Stimulated activated CD4-positive, alpha-beta T cell treated with anti-CD3 and anti-CD28 coated beads, Interleukin-2, amount 100 ng/mL, for 24 hours (primary cell): Measurements from ENCODE around the gene NLRP9.

Source experiments
- DNase-seq, 2 donors: peaks; one replicate each; pipeline ENCODE4 v3.0.0-alpha.2; 2020

NLRP9 gene

DNA sequence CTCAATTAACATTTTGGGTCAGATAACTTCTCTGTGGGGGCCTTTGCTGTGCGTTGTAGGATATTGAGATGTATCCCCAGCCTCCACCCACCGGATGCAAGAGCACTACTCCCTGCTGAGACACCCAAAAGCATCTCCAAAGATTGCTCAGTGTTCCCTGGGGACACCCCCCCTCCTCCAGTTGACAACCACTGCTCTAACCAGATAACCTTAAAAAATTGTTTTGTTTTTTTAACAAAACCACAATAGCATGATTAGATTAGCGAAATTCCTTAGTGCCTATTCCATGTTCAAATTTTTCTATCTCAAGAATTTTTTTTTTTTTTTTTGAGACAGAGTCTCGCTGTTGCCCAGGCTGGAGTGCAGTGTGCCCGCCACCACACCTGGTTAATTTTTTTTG, 65.8 kb downstream of the NLRP9 start:
- no peak for DNase-seq

- no peak for DNase-seq
Measured at GRCh38 chr19:55671054-55671378, 67.2 kb downstream of the NLRP9 start.

DNA sequence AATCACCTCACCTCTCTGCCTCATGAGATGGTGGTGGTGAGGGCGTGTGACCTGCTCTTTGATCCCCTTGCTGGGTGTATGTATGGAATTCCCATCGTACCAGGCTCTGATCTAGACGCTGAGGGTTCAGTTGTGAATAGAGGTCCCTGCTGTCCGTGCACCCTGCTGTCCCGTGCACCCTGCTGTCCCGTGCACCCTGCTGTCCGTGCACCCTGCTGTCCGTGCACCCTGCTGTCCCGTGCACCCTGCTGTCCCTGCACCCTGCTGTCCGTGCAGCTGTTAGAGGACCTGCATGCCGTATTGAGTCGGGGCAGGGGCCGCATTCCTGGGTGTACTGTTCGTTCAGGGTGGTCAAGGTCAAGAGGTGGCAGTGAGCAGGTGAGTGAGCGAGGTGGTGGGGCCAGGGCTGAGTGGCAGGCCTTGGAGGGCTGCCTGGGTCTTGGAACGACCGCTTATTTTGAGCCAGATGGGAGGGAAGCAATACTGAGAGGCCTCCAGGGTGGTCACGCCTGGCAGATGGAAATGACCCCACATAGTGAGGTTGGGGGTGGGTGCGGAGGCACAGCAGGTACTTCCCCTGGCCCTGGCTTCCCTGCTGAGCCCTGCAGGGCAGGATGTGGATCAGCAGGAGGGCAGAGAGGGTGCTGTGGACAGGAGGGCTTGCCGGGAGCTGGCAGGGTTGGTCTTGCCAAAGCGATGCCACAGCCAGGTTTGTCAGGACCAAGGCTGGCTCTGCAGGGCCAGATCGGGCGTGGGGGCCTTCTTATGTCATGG, 67.7 kb downstream of the NLRP9 start:
- peak in 1 of 2 donors; percentile 37 for DNase-seq

GRCh38 chr19:55669418-55670279, 68.6 kb downstream of the NLRP9 start:
- DNase-seq = no peak

DNA sequence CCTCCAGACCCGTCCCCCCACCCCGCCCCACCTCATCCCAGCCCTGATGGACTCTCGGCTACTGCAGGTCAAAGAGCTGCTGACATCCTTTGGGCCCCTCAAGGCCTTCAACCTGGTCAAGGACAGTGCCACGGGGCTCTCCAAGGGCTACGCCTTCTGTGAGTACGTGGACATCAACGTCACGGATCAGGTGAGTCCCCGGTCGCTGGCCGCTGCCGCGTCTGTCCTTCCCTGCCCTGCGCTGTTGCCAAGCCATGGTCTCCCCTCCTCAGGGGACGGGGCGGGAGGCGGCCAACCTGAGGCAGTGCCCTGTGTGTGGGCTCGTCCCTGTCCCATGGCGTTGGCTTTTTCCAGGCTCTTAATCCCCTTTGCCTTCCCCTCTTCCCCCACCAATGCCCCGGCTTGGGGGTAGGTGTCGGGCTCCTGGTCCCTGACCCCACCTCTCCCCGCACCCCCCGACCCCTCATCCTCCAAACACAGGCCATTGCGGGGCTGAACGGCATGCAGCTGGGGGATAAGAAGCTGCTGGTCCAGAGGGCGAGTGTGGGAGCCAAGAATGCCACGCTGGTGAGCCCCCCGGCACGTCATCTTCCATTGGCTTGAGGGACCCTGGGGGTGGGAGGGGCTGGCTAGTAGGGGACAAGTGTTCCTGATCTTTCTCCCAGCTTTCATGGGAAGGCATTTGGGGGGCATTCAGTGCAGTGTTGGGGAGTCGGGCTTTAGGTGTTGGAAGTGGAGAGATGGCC, 69.4 kb downstream of the NLRP9 start:
- no peak for DNase-seq

- no peak for DNase-seq
Measured at GRCh38 chr19:55667958-55668357, 70.2 kb downstream of the NLRP9 start.

- DNase-seq = no peak
Measured at GRCh38 chr19:55667511-55667910, 70.7 kb downstream of the NLRP9 start.

- no peak for DNase-seq
Measured at GRCh38 chr19:55667006-55667381, 71.2 kb downstream of the NLRP9 start.

DNA sequence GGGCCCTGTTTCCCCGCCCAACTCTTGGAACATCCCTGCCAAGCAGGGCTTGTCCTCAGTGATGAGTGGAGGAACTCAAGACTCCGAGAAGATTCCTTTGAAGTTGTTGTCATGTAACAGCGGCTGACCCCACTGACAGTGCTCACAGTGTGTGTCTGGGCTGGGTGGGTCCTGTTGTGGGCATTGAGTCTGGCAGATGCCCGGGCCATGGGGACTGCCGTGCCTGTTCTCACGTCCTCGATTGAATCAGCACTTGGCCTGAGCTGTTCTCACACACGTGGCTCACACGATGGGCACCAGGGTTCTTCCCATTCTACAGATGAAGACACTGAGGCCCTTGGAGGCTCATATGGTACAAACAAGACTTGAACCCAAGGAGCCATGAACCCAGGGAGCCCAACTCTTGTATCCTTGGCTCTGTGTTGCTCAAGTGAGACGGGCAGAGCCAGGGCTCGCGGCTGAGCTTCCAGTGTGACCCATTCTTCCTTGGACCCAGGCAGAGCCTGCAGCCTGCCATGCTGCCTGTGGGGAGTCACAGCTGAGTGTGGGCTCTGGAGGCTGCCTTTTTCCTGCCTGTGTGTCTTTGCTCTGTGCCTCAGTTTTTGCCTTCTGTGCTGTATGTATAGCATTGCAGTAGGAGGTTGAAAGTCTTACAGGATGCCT, 71.7 kb downstream of the NLRP9 start:
- DNase-seq = no peak

GRCh38 chr19:55663846-55664536, 74.2 kb downstream of the NLRP9 start:
- no peak for DNase-seq

GRCh38 chr19:55661826-55662225, 76.4 kb downstream of the NLRP9 start:
- no peak for DNase-seq

GRCh38 chr19:55660991-55661390, 77.2 kb downstream of the NLRP9 start:
- no peak for DNase-seq

- DNase-seq = no peak
Measured at GRCh38 chr19:55660404-55660803, 77.8 kb downstream of the NLRP9 start.

DNA sequence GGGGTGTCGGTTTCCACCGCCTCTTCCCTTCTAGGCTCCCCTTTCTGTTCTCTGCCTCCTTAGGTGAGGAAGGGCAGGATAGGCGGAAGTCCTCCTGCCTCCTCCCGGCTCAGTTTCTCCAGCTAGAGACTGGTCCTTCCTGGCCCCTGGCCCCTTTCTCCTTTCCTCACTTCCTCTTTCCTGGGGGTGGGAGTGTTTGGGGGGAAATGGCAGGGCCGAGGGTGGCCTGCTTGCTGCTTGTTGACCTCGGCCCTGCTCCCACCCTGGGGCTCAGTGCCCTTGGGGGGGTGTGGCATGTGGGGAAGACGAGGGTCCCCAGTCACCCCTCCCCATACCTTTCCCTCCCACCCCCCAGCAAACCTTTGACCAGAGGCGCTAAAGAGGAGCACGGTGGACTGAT, 78.4 kb downstream of the NLRP9 start:
- no peak for DNase-seq

DNA sequence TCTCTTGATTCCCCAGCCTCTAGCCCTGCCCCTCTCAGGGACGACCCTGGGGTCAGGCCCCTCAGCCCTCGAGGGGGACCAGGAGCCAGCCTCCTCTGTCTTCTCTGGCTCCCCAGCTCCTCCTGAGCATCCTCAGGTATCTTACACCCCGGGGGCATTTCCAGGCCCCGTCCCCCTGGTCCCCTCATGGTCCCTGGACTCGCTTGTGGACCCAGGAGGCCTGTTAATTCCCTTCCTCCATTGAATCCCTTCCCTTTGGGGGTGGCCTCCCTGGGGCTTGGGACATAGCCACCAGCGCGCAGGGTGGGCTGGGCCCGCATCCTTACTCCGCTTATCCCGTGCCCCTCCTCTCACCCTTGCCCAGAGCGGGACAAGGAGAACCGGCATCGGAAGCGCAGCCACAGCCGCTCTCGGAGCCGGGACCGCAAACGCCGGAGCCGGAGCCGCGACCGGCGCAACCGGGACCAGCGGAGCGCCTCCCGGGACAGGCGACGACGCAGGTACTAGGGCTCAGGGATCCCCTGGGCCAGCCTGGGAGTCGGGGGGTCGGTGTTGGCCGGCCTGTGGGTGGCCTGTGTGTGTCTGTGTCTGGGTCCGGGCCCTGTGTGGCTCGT, 79.2 kb downstream of the NLRP9 start:
- DNase-seq = no peak
